HepG2 (cell line): ENCODE results near the gene PAQR7. TPM values are rescaled to one million over a fixed set of nuclear protein-coding genes. Genes with fewer than 3 reads are reported as not detected.
A peak's percentile ranks its signal among the peaks of the same experiment; 100 is the strongest.

Experiments used
- ATAC-seq: fragments of 200-7000 bp; cut with Tn5 transposase; 3 replicates; pipeline ENCODE4 v1.9.1; 2020; ENCODE audit warnings: mild to moderate bottlenecking, moderate library complexity
- BruUV-seq: library from RNA; stranded (reverse); fragments of 400-500 nt; replicated peaks from 2 replicates; lab custom pipeline; 2021; lab: Mats Ljungman, UMichigan
- CTCF ChIA-PET: fragments of 300-600 bp; formaldehyde crosslinking; extraction: SDS; loops from one replicate; lab custom pipeline; 2021; ENCODE audit warnings: low total read pairs, inconsistent platforms, low intra/inter-chr PET ratio; lab: Yijun Ruan, JAX
- POLR2A ChIA-PET: fragments of 350-600 bp; sonication (Branson Sonifier 250); formaldehyde crosslinking; loops from one replicate; lab custom pipeline; 2020; ENCODE audit warnings: antibody characterized with exemption, inconsistent platforms; lab: Yijun Ruan, JAX
- DNase-seq: peaks from one replicate; pipeline ENCODE4 v3.0.0-alpha.2; 2015; ENCODE audit warnings: low spot score
- FAIRE-seq: peaks from 3 replicates; lab custom pipeline; 2011; peaks lifted over from hg19 to GRCh38; lab: Jason Lieb, UNC
- H2AFZ ChIP-seq: one replicate; pipeline ENCODE4 v1.6.1; 2011; ENCODE audit warnings: low read length, inconsistent platforms
- H3K27ac ChIP-seq: fragments of 300-600 bp; 3 replicates; pipeline ENCODE4 v1.8.0; 2011; ENCODE audit warnings: mixed run types, mild to moderate bottlenecking, mixed read lengths, low read length, inconsistent platforms; ENCODE audit not compliant: insufficient read depth; ENCODE audit errors: extremely low read length
- H3K27me3 ChIP-seq, 2 experiments: fragments of 200-600 bp in 1 of 2; 2 replicates in 1 of 2; 3 replicates in 1 of 2; pipeline versions ENCODE4 v1.6.0 to v1.8.0; 2011; ENCODE audit warnings: low read length in 2 of 2, mild to moderate bottlenecking in 2 of 2, moderate library complexity in 2 of 2, inconsistent platforms in 1 of 2; ENCODE audit not compliant: insufficient read depth in 2 of 2, control insufficient read depth in 1 of 2
- H3K36me3 ChIP-seq, 2 experiments: fragments of 200-600 bp in 1 of 2; replicated peaks in 1 of 2; 2 replicates in 1 of 2; 3 replicates in 1 of 2; pipeline versions ENCODE4 v1.5.1 to v1.8.0; 2011; ENCODE audit warnings: low read length in 2 of 2, inconsistent platforms in 1 of 2; ENCODE audit not compliant: insufficient read depth in 2 of 2, control insufficient read depth in 1 of 2
- H3K4me1 ChIP-seq: 2 replicates; pipeline ENCODE4 v1.5.1; 2012; ENCODE audit warnings: low read length, inconsistent platforms; ENCODE audit not compliant: insufficient read depth
- H3K4me2 ChIP-seq: 2 replicates; pipeline ENCODE4 v1.6.0; 2011; ENCODE audit warnings: low read depth, low read length, inconsistent platforms
- H3K4me3 ChIP-seq, 3 experiments: fragments of 200-600 bp in 1 of 3; sonication (generic), shearing (Covaris generic) in 1 of 3; replicated peaks in 1 of 3; 2 replicates each; pipeline ENCODE4 v1.5.1; 2011 to 2016; ENCODE audit warnings: low read length in 3 of 3, inconsistent platforms in 2 of 3, low read depth in 2 of 3, mild to moderate bottlenecking in 2 of 3, control low read depth in 1 of 3, mixed read lengths in 1 of 3; ENCODE audit not compliant: insufficient read depth in 1 of 3
- H3K79me2 ChIP-seq: one replicate; pipeline ENCODE4 v1.6.1; 2011; ENCODE audit warnings: low read length, inconsistent platforms; ENCODE audit not compliant: insufficient read depth
- H3K9ac ChIP-seq: 2 replicates; pipeline ENCODE4 v1.6.0; 2011; ENCODE audit warnings: mild to moderate bottlenecking, low read depth, low read length, inconsistent platforms; ENCODE audit not compliant: insufficient read depth
- H3K9me3 ChIP-seq: 2 replicates; pipeline ENCODE4 v1.5.1; 2012; ENCODE audit warnings: mild to moderate bottlenecking, low read length
- H4K20me1 ChIP-seq: 2 replicates; pipeline ENCODE4 v1.6.0; 2011; ENCODE audit warnings: inconsistent platforms, mild to moderate bottlenecking, low read length, moderate library complexity; ENCODE audit not compliant: insufficient read depth
- EHMT2 ChIP-seq: fragments of 200-600 bp; sonication (generic); IDR thresholded peaks from 2 replicates; pipeline ENCODE4 v1.7.0; 2017; ENCODE audit warnings: antibody characterized with exemption, low read depth, low read length, borderline replicate concordance
- GATA4 ChIP-seq: sonication (generic); IDR thresholded peaks from 2 replicates; pipeline ENCODE4 v1.6.1; 2016; ENCODE audit warnings: antibody characterized with exemption, low read depth, borderline replicate concordance
- IKZF4 ChIP-seq: sonication (generic); formaldehyde crosslinking; IDR thresholded peaks from 2 replicates; pipeline ENCODE4 v1.5.1; 2020; ENCODE audit warnings: borderline replicate concordance, mild to moderate bottlenecking, low read depth, missing genetic modification reagents; ENCODE audit errors: not compliant biosample characterization
- KDM4B ChIP-seq: sonication (generic); formaldehyde crosslinking; IDR thresholded peaks from 2 replicates; pipeline ENCODE4 v1.4.0; 2020; ENCODE audit warnings: missing genetic modification reagents
- NFKB2 ChIP-seq: sonication (generic); formaldehyde crosslinking; IDR thresholded peaks from 2 replicates; pipeline ENCODE4 v1.4.0; 2020; ENCODE audit warnings: missing genetic modification reagents, borderline replicate concordance
- REXO4 ChIP-seq: sonication (generic); formaldehyde crosslinking; IDR thresholded peaks from 2 replicates; pipeline ENCODE4 v1.8.0; 2022; ENCODE audit warnings: missing genetic modification reagents, mild to moderate bottlenecking, borderline replicate concordance
- TP53 ChIP-seq: sonication (generic); formaldehyde crosslinking; conservative IDR thresholded peaks from 2 replicates; pipeline ENCODE4 v1.4.0; 2020; ENCODE audit warnings: missing genetic modification reagents
- XRCC5 ChIP-seq: fragments of 200-400 bp; formaldehyde crosslinking; optimal IDR thresholded peaks from 2 replicates; pipeline ENCODE3; 2017; ENCODE audit warnings: mild to moderate bottlenecking, low read length
- ZFP36 ChIP-seq: fragments of 150-350 bp; IDR thresholded peaks from 2 replicates; pipeline ENCODE4 v1.6.1; 2018; ENCODE audit warnings: borderline replicate concordance, low read length, low read depth; ENCODE audit not compliant: partially characterized antibody
- ZFP62 ChIP-seq: sonication (generic); formaldehyde crosslinking; IDR thresholded peaks from 2 replicates; pipeline ENCODE4 v1.4.0; 2020; ENCODE audit warnings: missing genetic modification reagents
- ZFYVE20 ChIP-seq: sonication (generic); formaldehyde crosslinking; IDR thresholded peaks from 2 replicates; pipeline ENCODE4 v1.8.0; 2023; ENCODE audit warnings: low read depth, mild to moderate bottlenecking, moderate library complexity, missing genetic modification reagents, borderline replicate concordance
- ZNF292 ChIP-seq: sonication (generic); formaldehyde crosslinking; IDR thresholded peaks from 2 replicates; pipeline ENCODE4 v1.8.1; 2022; ENCODE audit warnings: mild to moderate bottlenecking, low read depth, missing genetic modification reagents, borderline replicate concordance
- ZNF567 ChIP-seq: sonication (generic); formaldehyde crosslinking; IDR thresholded peaks from 2 replicates; pipeline ENCODE4 v1.8.1; 2023; ENCODE audit warnings: mild to moderate bottlenecking, missing genetic modification reagents, borderline replicate concordance
- ZSCAN31 ChIP-seq: sonication (generic); formaldehyde crosslinking; IDR thresholded peaks from 2 replicates; pipeline ENCODE4 v1.5.0; 2020; ENCODE audit warnings: low read depth, mild to moderate bottlenecking, missing genetic modification reagents
- WGBS: methylation state at CpG from one replicate; pipeline ENCODE4 v1.1.6; 2017; ENCODE audit warnings: low lambda C conversion rate; 5-methylcytosine and 5-hydroxymethylcytosine counted together
- in situ Hi-C: cut with HindIII; loops from 2 replicates; pipeline ENCODE4 v1.10.0; 2017; ENCODE audit warnings: low pct_unique_long_range_greater_than_20kb; ENCODE audit not compliant: extremely low pct_ligation_motif_present
- intact Hi-C: fragments of 100-400 bp; cut with micrococcal nuclease; formaldehyde crosslinking; loops from one replicate; pipeline ENCODE4 v1.10.0; 2022; ENCODE audit not compliant: unreplicated experiment
- polyA plus RNA-seq, 8 experiments: library from polyadenylated mRNA; depleted of rRNA in 3 of 8; stranded (reverse) in 7 of 8; unstranded in 1 of 8; fragments of >200 nt; fragmentation: Illumina TruSeq in 4 of 8; extraction: Trizol in 4 of 8; gene quantifications; 2 replicates each; pipeline versions ENCODE4 v1.2.1 to v1.2.3, GENCODE V29; 2011 to 2016; ENCODE audit warnings: low read depth in 4 of 8, missing spikeins in 1 of 8, mixed read lengths in 1 of 8; ENCODE audit not compliant: insufficient read depth in 1 of 8
- total RNA-seq, 5 experiments: library from RNA; depleted of rRNA; stranded (reverse); fragments of >200 nt; fragmentation: Illumina TruSeq; extraction: Trizol; gene quantifications; 2 replicates each; pipeline ENCODE4 v1.2.3, GENCODE V29; 2016; ENCODE audit warnings: low read depth in 1 of 5
- TF ChIP-seq, protein P1 (sequence below): sonication (generic); formaldehyde crosslinking; IDR thresholded peaks from 2 replicates; pipeline ENCODE4 v1.5.1; 2020; ENCODE audit warnings: mild to moderate bottlenecking, missing genetic modification reagents, moderate library complexity
- TF ChIP-seq, protein P2 (sequence below): sonication (generic); formaldehyde crosslinking; conservative IDR thresholded peaks from 2 replicates; pipeline ENCODE4 v1.8.0; 2022; ENCODE audit warnings: low read depth, missing genetic modification reagents
- TF ChIP-seq, protein P3 (sequence below): sonication (generic); formaldehyde crosslinking; IDR thresholded peaks from 2 replicates; pipeline ENCODE4 v1.5.0; 2020; ENCODE audit warnings: missing genetic modification reagents

The PAQR7 gene
- total and polyA plus RNA-seq, 2 of the 13 experiments (the other 11 are each of a cell fraction or from before 2014, with no cell fraction given): 13.2 to 16.6 TPM

DNA sequence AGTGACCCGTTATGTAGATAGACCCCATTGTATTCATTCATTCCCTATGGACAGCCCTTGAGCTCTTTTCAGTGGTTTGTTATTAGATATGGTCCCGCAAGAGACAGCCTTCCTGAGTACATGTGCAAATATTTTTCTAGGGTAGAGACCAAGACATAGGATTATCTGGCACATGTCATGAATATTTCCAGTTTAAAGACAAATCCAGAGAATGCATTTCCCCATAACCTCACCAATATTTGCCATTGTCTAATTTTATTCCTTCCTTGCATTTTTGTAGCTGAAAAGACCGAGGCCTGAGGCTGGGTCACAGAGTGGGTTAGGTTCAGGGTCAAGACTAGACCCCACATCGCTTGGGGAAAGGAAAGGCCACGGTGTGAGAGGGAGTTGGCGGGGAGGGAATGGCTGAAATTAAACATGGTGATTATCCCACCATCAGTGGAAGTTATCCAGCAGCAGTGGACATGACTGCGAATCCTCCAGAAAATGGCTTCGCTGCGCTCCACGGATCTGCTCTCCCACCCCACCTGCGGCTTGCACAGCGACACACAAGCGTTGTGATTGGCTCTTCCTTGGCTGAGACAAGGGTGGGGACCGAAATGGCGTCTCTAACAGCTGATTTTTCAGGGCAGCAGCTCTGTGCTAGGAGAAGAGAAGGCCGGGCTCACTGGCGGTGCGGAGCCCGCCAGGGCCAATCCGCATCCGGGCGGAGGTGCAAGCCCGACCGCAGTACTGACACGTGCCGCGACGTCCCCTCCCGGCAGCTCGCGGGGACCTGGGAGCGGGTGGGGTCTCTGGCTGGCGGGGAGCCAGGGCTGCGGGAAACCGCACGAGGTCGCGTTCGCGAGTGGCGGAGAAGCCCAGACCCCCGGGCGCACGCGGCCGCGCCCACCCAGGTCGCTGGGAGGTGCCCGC is 46.8 kb upstream of the PAQR7 start:
- 16% methylated on average over 29 of the region's 49 CpGs for WGBS
- ATAC-seq: peak; percentile 65
- no peaks in the 10 kb centered on the region for H3K36me3 ChIP-seq
- peak overlapping the region; percentile 73 for H3K4me2 ChIP-seq
- H4K20me1 ChIP-seq: no peaks in the 10 kb centered on the region
- no TSS peak for BruUV-seq
- in situ Hi-C loops: no loop called here
- peak overlapping the region; percentile 46 to 74 (median 55) for H3K4me3 ChIP-seq
- H3K79me2 ChIP-seq: no peaks in the 10 kb centered on the region
- POLR2A ChIA-PET: no interaction called here
- no peak overlapping the region for H2AFZ ChIP-seq
- no peak overlapping the region; the same call in 1 of the 2 replicates for H3K9ac ChIP-seq
- no peaks in the 10 kb centered on the region for H3K9me3 ChIP-seq
- H3K4me1 ChIP-seq: peaks cover 22% of the 10 kb centered on the region
- CTCF ChIA-PET: no interaction called here
- FAIRE-seq: no peak
- no peak overlapping the region for H3K27ac ChIP-seq
- H3K27me3 ChIP-seq: peaks cover 10 to 29% of the 10 kb centered on the region in 2 experiments
- DNase-seq: no peak
- intact Hi-C loops: no loop called here
- TF ChIP-seq ZFYVE20 (CRISPR knock-in tag): no peak
- no peak for TF ChIP-seq GATA4
- TF ChIP-seq ZFP62 (CRISPR knock-in tag): no peak
- no peak for TF ChIP-seq ZSCAN31 (CRISPR knock-in tag)
- TF ChIP-seq, protein P1, sequence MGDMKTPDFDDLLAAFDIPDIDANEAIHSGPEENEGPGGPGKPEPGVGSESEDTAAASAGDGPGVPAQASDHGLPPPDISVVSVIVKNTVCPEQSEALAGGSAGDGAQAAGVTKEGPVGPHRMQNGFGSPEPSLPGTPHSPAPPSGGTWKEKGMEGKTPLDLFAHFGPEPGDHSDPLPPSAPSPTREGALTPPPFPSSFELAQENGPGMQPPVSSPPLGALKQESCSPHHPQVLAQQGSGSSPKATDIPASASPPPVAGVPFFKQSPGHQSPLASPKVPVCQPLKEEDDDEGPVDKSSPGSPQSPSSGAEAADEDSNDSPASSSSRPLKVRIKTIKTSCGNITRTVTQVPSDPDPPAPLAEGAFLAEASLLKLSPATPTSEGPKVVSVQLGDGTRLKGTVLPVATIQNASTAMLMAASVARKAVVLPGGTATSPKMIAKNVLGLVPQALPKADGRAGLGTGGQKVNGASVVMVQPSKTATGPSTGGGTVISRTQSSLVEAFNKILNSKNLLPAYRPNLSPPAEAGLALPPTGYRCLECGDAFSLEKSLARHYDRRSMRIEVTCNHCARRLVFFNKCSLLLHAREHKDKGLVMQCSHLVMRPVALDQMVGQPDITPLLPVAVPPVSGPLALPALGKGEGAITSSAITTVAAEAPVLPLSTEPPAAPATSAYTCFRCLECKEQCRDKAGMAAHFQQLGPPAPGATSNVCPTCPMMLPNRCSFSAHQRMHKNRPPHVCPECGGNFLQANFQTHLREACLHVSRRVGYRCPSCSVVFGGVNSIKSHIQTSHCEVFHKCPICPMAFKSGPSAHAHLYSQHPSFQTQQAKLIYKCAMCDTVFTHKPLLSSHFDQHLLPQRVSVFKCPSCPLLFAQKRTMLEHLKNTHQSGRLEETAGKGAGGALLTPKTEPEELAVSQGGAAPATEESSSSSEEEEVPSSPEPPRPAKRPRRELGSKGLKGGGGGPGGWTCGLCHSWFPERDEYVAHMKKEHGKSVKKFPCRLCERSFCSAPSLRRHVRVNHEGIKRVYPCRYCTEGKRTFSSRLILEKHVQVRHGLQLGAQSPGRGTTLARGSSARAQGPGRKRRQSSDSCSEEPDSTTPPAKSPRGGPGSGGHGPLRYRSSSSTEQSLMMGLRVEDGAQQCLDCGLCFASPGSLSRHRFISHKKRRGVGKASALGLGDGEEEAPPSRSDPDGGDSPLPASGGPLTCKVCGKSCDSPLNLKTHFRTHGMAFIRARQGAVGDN: peak; percentile 68
- TF ChIP-seq KDM4B (CRISPR knock-in tag): no peak
- no peak for TF ChIP-seq XRCC5
- TF ChIP-seq TP53 (CRISPR knock-in tag): no peak
- TF ChIP-seq ZFP36: no peak
- no peak for TF ChIP-seq NFKB2 (CRISPR knock-in tag)
- no peak for TF ChIP-seq ZNF567
- TF ChIP-seq, protein P2, sequence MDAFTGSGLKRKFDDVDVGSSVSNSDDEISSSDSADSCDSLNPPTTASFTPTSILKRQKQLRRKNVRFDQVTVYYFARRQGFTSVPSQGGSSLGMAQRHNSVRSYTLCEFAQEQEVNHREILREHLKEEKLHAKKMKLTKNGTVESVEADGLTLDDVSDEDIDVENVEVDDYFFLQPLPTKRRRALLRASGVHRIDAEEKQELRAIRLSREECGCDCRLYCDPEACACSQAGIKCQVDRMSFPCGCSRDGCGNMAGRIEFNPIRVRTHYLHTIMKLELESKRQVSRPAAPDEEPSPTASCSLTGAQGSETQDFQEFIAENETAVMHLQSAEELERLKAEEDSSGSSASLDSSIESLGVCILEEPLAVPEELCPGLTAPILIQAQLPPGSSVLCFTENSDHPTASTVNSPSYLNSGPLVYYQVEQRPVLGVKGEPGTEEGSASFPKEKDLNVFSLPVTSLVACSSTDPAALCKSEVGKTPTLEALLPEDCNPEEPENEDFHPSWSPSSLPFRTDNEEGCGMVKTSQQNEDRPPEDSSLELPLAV (CRISPR knock-in tag): no peak
- no peak for TF ChIP-seq IKZF4 (CRISPR knock-in tag)
- TF ChIP-seq ZNF292 (CRISPR knock-in tag): no peak
- TF ChIP-seq, protein P3, sequence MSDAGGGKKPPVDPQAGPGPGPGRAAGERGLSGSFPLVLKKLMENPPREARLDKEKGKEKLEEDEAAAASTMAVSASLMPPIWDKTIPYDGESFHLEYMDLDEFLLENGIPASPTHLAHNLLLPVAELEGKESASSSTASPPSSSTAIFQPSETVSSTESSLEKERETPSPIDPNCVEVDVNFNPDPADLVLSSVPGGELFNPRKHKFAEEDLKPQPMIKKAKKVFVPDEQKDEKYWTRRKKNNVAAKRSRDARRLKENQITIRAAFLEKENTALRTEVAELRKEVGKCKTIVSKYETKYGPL (CRISPR knock-in tag): no peak
- no peak for TF ChIP-seq REXO4
- TF ChIP-seq EHMT2: no peak
